ACHN (cell line): ENCODE measurements around the gene DAPK1.

Experiments used
- DNase-seq: peaks from one replicate; pipeline ENCODE4 v3.0.0-alpha.2; 2015
- in situ Hi-C: cut with HindIII; loops from 2 replicates; pipeline ENCODE4 v1.10.0; 2017; ENCODE audit warnings: low sequenced_read_pairs, low pct_ligation_motif_present, low pct_unique_long_range_greater_than_20kb

Gene DAPK1

DNA sequence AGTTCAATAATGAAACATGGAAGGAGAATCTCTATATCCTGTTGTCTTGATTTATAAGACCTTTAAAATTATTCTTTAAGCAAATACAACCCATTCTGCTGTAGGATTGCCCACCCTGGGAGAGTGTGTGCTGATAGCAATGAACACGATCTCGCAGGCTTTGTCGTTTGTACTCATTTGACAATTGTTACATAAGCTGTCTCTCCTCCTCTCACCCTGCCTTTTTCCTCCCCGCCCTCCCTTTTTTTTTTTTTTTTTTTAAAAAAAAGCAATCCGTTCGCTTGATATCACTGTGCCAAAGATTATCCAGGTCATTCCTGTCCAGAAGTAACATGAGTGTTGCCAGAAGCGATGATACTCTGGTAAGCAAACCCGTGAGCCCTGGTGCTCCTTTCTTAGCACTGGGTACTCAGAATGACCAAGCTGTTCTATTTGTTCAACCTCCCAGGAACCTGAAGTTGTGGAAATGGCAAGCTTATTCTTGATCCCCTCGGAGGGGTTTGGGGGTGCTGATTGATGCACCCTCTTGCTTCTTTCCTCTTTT is 145.5 kb downstream of the DAPK1 start:
- in situ Hi-C loops: no loop called here
- no peak for DNase-seq

DNA sequence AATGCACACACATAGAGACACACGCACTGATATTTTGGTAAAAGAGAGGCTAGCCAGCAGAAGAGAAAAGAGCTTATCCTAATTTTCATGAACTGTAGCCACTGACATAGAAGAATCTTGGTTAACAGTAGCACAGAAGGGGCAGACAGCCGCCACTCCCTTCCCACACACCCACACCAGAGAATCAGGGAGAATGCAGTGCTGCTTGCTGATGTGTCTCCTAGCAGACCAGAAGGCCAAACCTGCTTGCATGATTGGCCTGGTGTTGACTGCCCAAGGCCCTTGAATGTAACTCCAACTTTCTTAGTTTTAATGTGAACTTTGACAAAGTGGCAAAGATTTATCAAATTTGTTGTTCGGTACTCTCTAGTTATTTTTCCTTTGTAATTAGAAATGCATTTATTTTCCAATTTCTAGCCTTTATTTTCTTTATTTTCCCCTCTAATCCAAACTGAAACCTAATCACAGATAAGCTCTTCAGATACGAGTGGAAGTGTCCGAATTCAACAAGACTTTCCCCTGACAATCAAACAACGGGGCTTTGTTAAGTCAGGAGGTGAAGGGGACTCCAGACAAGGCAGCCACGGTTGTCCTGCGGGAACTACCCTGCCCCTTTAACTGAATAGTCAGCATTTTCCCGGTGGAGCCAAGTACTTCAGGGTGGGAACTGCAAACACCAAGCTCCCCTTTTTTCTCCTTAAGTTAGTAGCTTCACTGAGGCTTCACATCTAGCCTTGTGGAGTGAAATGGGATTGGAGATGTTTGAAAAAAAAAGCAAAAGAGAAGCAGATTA is 146.3 kb downstream of the DAPK1 start:
- in situ Hi-C loops: no loop called here
- no peak for DNase-seq

DNA sequence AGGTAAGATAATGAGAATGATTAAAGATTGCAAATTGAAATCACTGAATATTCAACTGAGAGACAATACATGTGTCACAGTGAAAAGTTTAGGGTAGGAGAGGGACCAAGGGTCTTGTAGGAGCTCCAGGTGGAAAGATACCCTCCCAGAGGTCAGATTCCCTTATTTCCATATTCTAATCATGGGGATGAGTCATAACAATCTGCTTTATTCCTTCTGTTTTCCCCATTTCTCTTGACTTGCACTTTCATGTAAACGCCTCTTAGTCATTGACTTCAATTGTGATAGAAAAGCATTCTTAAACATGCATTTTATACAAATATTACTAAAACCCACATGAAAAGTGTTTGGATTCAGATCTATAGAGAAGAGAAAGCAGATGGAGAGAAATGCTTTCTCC is 147.0 kb downstream of the DAPK1 start:
- in situ Hi-C loops: no loop called here

DNA sequence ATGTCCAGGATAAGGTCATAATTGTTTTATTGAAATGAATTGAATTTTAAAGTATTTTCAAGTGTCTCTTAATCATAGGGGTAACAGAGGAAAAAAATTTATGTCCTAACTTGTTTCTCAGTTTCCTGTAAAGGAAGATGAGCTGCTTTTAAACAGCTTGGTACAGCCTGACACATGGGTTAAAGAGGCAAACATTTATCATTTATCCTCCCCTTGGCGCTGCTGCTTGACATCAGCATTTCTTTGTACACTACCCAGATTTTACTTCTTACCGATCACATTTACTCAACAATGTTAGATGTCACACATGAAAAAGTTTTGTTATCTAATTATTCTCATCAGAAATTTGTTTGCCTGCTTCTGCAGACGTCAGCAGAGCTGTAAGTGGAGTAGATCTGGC is 148.9 kb downstream of the DAPK1 start:
- no peak for DNase-seq
- in situ Hi-C loops: no loop called here

More for the DNA sequence above, 147.0 kb downstream of the DAPK1 start:
- DNase-seq: no peak

DNA sequence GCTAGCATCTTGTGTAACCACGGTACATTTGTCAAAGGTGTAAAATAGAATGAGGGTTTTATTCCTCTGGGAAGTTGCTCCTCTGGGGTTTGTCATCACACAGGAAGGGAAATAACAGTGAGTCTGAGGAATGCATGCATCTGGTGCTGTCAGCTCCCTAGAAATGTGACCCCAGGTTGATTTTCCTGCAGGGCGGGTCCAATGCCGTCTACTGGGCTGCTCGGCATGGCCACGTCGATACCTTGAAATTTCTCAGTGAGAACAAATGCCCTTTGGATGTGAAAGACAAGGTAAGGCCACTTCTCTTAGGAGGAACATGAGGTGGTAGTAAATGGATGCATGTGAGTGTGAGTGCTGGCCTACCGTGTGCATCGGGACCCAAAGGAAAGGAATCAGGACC is 149.4 kb downstream of the DAPK1 start:
- in situ Hi-C loops: no loop called here
- DNase-seq: no peak

DNA sequence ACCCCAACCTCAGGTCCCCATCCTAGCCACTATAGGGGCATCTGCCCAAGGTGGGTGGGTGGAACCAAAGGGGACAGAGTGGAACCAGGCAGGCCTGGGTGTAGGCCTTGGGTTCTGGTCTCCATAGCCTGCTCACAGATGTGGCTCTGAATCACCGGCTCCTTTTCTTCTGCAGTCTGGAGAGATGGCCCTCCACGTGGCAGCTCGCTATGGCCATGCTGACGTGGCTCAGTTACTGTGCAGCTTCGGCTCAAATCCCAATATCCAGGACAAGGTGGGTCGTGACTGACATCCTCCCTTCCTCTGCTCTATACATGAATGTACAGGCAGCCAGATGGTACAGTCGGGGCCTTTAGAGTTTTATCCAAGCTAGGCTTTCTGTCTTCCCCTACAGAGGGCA is 150.9 kb downstream of the DAPK1 start:
- no peak for DNase-seq
- in situ Hi-C loops: no loop called here

DNA sequence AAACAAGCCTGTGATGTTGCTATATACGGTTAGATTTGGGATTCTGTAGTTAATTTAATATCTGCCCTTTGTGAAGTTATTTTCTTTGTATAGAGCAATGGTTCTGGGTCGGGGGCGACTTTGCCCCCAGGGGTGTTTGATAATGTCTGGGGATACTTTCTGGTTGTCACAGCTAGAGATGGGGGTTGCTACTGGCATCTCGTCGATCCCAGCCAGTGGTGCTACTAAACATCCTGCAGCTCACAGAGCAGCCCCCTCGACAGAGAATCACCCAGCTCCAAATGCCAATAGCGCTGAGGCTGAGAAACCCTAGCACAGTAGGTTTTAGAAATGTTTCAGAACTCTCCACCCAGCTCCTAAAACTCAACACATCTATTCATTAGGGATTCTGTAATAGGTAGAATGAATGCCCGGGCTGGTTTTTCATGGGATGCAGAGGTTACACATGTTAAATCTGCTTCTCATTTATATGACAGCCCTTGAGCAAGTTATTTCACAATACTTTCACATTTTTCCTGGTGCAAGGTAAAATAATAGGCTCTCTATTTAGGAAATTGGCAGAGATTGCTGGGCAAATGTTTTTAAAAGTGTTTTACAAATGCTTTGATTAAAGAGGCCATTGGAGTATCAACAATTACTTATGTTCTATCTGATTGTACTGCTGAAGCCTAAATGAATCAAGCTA is 153.1 kb downstream of the DAPK1 start:
- no peak for DNase-seq
- in situ Hi-C loops: no loop called here

DNA sequence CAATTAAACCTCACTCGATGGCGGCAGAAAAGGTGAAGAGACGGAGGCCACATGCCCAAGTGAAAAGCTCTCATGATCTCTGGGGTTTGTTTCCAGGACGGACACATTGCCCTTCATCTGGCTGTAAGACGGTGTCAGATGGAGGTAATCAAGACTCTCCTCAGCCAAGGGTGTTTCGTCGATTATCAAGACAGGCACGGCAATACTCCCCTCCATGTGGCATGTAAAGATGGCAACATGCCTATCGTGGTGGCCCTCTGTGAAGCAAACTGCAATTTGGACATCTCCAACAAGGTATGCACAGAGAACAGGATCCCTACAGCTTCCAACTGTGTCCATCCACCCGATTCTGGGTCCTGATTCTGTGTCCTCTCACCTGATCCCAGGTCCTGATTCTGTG is 153.8 kb downstream of the DAPK1 start:
- DNase-seq: no peak
- in situ Hi-C loops: no loop called here

DNA sequence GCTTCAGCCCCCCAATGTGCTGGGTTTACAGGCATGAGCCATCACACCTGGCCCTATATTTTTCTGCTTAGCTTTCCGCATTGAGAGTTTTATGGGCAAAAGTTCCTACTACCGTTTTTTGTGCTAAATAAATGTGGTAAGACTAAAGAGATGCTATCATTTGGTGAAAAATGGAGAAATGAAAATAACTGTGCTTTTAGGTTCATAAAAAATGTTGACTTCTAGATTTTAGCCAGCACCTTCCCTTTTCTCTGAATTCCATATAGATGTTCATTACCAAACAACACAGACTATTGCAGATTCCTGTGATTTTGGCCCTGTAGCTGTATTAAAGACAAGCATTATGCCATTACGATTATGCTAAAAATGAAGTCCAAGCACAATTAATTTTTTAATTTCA is 156.3 kb downstream of the DAPK1 start:
- in situ Hi-C loops: no loop called here
- DNase-seq: no peak

DNA sequence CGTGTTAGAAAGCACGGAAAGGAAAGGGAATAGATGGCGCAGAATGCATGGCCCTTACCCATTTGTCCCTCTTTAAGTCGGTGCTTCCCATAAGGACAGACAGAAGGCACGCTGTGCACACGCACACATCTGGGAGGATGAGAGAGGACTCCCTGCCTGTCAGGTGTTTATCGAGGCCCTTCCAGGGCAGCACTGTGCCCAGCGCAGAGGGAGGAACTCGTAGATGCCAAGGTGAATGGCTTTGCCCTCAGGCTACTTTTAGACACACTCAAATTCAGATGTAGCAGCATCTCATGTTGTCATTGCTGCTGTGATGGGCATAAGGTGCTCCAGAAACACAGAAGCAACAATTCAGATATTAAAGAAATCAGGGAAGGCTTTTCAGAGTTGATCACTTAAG is 158.1 kb downstream of the DAPK1 start:
- in situ Hi-C loops: no loop called here
- no peak for DNase-seq

DNA sequence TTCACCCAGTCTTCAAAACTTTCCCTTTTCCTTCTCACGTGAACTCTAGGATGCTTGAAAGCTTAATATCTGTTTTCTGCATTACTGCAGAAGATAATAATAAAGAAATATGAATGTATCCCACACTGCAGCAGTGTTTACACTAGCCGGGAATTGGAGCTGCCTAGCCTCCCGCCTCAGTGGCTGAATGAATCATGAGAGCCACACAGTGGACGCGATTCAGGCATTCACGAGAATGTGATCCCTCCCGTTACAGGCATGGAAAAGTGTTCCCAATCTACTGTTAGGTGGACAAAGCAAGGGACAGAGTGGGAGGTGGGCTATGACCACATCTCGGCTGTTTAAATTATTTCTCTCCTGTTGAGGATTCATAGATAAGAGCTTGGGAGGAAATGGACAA is 158.8 kb downstream of the DAPK1 start:
- DNase-seq: no peak
- in situ Hi-C loops: no loop called here

DNA sequence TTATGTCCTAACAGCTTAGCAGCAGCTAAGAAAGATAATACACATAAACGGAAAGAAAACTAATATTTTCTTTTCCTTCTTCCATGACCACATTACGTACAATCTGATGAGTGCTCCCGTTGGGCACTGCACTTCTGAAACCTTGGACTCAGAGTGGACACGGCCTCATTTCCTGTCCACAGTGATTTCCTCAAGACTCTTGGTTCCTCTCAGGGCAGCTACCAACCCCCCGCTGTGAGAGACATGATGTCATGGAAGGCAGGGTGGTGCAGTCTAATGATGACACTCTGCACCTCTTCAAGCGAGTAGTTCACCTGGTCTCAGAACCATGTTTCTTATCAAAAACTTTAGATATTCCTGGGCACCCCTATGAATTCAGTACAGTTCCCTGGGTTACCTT is 159.5 kb downstream of the DAPK1 start:
- DNase-seq: no peak
- in situ Hi-C loops: no loop called here

DNA sequence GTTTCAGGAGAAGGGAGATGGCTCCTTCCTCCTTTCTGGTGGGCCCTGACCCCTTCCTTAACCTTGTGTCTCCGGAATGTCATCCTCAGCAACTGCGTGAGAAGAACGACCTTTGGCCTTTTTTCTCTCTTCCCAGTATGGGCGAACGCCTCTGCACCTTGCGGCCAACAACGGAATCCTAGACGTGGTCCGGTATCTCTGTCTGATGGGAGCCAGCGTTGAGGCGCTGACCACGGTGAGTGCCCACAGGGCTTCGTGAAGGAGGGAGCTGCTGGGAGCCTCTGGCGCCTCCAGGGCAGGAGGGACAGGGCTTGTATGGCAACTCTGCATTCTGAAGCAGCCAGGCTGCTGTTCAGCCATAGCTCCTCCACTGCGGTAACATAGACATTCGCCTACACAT is 160.2 kb downstream of the DAPK1 start:
- in situ Hi-C loops: no loop called here
- DNase-seq: no peak

DNA sequence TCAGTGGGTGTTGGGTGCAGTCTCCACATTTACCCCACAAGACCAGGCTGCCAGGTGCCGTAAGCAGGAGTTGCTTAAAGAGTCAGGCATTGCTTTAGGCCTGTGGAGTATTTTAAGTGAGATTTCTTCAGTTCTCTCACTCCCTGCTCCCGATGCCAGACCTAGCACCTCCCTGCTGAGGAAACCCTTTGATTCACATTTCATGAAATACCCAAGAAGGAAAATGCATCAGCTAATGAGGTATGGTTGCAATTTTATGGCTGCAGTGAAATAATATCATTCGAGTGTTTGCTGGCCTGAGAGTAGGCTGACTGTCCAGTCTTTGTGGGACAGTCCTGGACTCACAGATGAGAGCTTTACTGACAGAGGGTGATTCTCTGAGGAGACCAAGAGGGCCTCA is 160.8 kb downstream of the DAPK1 start:
- no peak for DNase-seq
- in situ Hi-C loops: no loop called here

DNA sequence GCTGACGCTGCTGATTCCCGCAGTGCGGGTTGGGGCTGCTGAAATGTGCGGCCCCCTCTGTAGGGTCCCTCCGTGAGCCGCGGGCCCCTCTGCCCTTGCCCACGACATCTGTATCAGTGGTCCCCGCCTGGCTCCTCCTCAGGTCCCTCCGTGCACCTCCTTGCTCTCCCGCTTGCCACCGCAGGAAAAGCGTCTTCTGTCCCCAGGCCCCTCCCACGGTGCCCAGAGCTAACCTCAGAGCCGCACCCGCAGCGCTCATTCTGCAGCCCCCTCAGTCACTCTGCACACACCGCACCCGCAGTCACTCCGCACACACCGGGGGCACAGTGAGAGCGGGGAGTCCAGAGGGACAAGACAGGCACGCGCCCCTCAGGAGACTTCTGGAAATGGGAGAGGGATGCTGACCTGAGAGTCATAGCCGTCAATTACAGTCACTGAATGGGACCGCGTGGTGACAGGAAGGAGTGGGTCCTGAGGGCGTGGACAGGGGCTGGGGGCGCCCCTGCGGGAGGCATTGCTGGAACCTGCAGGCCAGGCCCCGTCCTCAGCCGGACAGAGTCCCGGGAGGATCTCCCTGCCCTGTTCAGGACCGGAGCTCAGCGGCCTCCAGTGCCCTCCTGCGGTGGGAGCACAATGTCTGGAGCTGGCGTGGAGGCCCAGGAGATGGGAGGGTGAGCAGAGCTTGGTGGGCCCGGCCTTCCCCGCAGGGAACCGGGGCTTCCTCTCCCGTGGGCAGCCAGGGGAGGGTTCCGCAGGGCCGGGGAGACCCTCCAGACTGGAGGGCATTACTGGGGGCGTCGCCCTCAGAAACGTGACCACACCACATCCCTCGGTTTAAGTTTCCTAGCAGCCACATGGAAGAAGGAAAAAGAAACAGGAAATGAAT is 162.1 kb downstream of the DAPK1 start:
- DNase-seq: no peak
- in situ Hi-C loops: no loop called here

DNA sequence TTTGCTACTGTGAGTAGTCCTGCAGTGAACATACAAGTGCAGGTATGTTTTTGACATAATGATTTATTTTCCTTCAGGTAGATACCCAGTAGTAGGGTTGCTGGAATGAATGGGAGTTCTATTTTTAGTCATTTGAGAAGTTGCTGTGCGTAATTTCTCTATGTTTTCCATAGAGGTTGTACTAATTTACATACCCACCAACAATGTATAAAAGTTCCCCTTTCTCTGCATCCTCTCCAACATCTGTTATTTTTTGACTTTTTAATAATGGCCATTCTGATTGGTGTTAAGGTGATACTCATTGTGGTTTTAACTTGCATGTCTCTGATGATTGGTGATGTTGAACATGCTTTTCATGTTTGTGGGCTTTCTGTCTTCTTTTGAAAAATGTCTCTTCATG is 163.6 kb downstream of the DAPK1 start:
- in situ Hi-C loops: no loop called here

DNA sequence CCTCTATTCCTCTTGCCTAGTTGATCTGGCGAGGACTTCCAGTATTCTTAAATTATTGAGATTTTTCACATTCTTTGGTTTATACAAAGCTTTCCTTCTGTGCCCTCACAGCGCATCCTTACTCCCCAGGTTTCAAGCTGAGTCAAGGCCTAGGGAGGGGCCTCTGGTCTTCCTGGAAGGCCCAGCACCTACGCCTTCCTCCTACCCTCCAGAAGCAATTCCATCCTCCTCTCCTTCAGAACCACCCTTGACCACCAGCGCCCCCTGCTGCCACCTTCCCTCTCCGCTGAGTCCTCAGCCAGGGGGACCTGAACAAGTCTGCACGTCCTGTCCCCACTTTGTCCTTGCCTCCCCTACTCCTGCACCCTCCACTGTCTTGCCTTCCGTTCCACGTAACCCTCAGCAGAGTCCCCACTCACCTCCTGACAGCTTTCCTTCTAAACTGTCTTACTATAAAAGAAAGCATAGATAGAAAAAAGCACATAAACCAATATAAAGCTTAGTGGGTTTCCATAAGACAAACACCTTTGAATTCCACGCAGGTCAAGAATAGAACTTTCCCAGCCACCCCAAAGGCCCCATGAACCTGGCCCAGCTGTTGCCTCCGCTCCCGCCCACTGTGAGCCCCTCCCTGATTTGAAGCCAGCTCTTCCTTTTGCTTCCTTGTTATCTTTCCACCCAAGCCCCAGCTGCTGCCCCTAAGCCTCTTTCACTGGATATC is 165.3 kb downstream of the DAPK1 start:
- in situ Hi-C loops: no loop called here
- peak; percentile 80 for DNase-seq

More for the DNA sequence above, 163.6 kb downstream of the DAPK1 start:
- no peak for DNase-seq

DNA sequence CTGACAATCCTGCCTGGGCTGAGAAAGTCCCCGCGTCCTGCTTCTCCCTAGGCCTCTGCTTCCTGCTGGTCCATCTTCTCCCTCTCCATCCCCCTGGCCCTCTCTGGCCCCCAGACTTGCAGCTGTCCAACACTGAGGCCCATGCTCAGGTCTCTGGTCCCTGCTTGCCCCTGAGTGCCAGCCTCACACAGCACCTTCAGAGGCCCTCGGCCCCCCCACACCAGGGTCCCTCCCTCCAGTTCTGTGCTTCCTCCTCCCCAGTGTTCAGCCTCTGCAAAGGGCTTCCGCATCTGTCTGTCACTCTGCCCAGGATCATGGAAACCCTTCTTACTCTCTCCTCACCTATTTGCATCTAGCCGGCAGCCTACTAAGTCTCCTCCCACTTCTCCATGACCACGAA is 165.9 kb downstream of the DAPK1 start:
- DNase-seq: no peak
- in situ Hi-C loops: no loop called here
